Measurements from ENCODE around the gene LIG1. TPM values are rescaled to one million over a fixed set of nuclear protein-coding genes. Genes with fewer than 3 reads are reported as not detected.

The LIG1 gene
- total and polyA plus RNA-seq, 2 experiments from 2014 or later: 79.3 to 96.9 TPM

- Histone ChIP-seq H3K4me1 (ENCODE audit: insufficient read depth) (no peaks in the 10 kb centered on the region; the same call in 1 of the 2 replicates), H3K4me2 (no peak overlapping the region), H3K9me2 (ENCODE audit: insufficient read depth) (no peaks in the 10 kb centered on the region), H3K79me2 (replicated peaks; ENCODE audit: insufficient read depth) (no peaks in the 10 kb centered on the region), H3K27ac (ENCODE audit: low read depth) (no peak overlapping the region), H3K4me3 (no peak overlapping the region), H3F3A (replicated peaks; ENCODE audit: low read depth) (no peaks in the 10 kb centered on the region), H3K27me3 (ENCODE audit: insufficient read depth) (no peaks in the 10 kb centered on the region), H3K36me3 (ENCODE audit: insufficient read depth) (peaks cover 7% of the 10 kb centered on the region), H4K20me1 (replicated peaks; ENCODE audit: insufficient read depth) (peaks cover 3% of the 10 kb centered on the region; the same call in 1 of the 2 replicates), H2AFZ (no peak overlapping the region)
- Mint-ChIP-seq H3K9me3 (peaks cover 30% of the 10 kb centered on the region), H3K36me3 (ENCODE audit: low read depth) (peaks cover 59% of the 10 kb centered on the region), H3K27ac (no peak overlapping the region), H3K27me3 (ENCODE audit: insufficient read depth, low read depth, poor library complexity) (peaks cover 13% of the 10 kb centered on the region), H3K4me1 (peaks cover 8% of the 10 kb centered on the region; the same call in 1 of the 3 replicates), H3K4me3 (no peak overlapping the region)
- DNase-seq (ENCODE audit: low spot score) (no peak), ATAC-seq (no peak)
- TF ChIP-seq EZH2phosphoT487 (IDR thresholded peaks at IDR 0.05; ENCODE audit: unreplicated experiment) (no peak), REST (IDR thresholded peaks at IDR 0.05; ENCODE audit: unreplicated experiment) (no peak), CTCF (conservative IDR thresholded peaks at IDR 0.05; ENCODE audit: low read depth in 2 of 2) (no peak), CREB1 (CRISPR knock-in tag; IDR thresholded peaks at IDR 0.05; ENCODE audit: low read depth) (no peak), ZNF462 (CRISPR knock-in tag; IDR thresholded peaks at IDR 0.05) (no peak), ZNF331 (CRISPR knock-in tag; IDR thresholded peaks at IDR 0.05; ENCODE audit: low read depth) (no peak), EZH2 (IDR thresholded peaks at IDR 0.05; ENCODE audit: low read depth, unreplicated experiment) (no peak), ZNF114 (CRISPR knock-in tag; IDR thresholded peaks at IDR 0.05) (no peak), POLR2AphosphoS5 (IDR thresholded peaks at IDR 0.05; ENCODE audit: low read depth) (no peak), NANOG (IDR thresholded peaks at IDR 0.05; ENCODE audit: borderline replicate concordance) (no peak), STAT1 (IDR thresholded peaks at IDR 0.05; ENCODE audit: unreplicated experiment) (no peak), JUNB (IDR thresholded peaks at IDR 0.05; ENCODE audit: unreplicated experiment) (no peak)
- TF ChIP-seq, protein P1, sequence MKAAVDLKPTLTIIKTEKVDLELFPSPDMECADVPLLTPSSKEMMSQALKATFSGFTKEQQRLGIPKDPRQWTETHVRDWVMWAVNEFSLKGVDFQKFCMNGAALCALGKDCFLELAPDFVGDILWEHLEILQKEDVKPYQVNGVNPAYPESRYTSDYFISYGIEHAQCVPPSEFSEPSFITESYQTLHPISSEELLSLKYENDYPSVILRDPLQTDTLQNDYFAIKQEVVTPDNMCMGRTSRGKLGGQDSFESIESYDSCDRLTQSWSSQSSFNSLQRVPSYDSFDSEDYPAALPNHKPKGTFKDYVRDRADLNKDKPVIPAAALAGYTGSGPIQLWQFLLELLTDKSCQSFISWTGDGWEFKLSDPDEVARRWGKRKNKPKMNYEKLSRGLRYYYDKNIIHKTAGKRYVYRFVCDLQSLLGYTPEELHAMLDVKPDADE (IDR thresholded peaks at IDR 0.05): no peak
Measured at GRCh38 chr19:48186541-48186991, 16.4 kb upstream of the LIG1 start.
